Kidney (tissue), 14 donors: ENCODE measurements around the gene GRIK2. TPM values are rescaled to one million over a fixed set of nuclear protein-coding genes. Genes with fewer than 3 reads are reported as not detected.

Source experiments
- DNase-seq, 5 donors: peaks; one replicate each; pipeline ENCODE4 v3.0.0-alpha.2; 2013 to 2020
- FAIRE-seq: peaks from 2 replicates; lab custom pipeline; 2012; peaks lifted over from hg19 to GRCh38; lab: Jason Lieb, UNC
- H3K27ac ChIP-seq, 2 donors: one replicate each; pipeline ENCODE4 v1.7.0; 2013; ENCODE audit warnings: low read depth in 2 of 2, low read length in 2 of 2, inconsistent platforms in 1 of 2
- H3K27me3 ChIP-seq: one replicate; pipeline ENCODE4 v1.7.1; 2013; ENCODE audit warnings: low read length, inconsistent platforms; ENCODE audit not compliant: control insufficient read depth, insufficient read depth
- H3K36me3 ChIP-seq, 3 donors: one replicate each; pipeline versions ENCODE4 v1.7.0 to v1.7.1; 2013; ENCODE audit warnings: low read length in 3 of 3, control low read depth in 1 of 3, inconsistent platforms in 1 of 3; ENCODE audit not compliant: insufficient read depth in 3 of 3, control insufficient read depth in 2 of 3
- H3K4me1 ChIP-seq, 3 donors: one replicate each; pipeline versions ENCODE4 v1.7.0 to v1.7.1; 2013; ENCODE audit warnings: low read length in 3 of 3, inconsistent platforms in 1 of 3, low read depth in 1 of 3; ENCODE audit not compliant: control insufficient read depth in 2 of 3, insufficient read depth in 2 of 3
- H3K4me3 ChIP-seq, 3 donors: one replicate each; pipeline versions ENCODE4 v1.7.0 to v1.8.1; 2013; ENCODE audit warnings: low read length in 3 of 3, control low read depth in 1 of 3, inconsistent platforms in 1 of 3
- H3K9ac ChIP-seq, 3 donors: one replicate each; pipeline versions ENCODE4 v1.7.0 to v1.7.1; 2013; ENCODE audit warnings: low read length in 3 of 3, control low read depth in 1 of 3, inconsistent platforms in 1 of 3
- H3K9me3 ChIP-seq, 3 donors: one replicate each; pipeline versions ENCODE4 v1.7.0 to v1.7.1; 2013; ENCODE audit warnings: low read length in 3 of 3, control low read depth in 1 of 3, inconsistent platforms in 1 of 3; ENCODE audit not compliant: control insufficient read depth in 2 of 3, insufficient read depth in 1 of 3
- CTCF ChIP-seq: IDR thresholded peaks from 3 replicates; pipeline ENCODE4 v1.5.1; 2012; ENCODE audit warnings: mild to moderate bottlenecking, moderate library complexity, borderline replicate concordance; ENCODE audit not compliant: insufficient read depth; ENCODE audit errors: extremely low read depth
- intact Hi-C: fragments of 100-400 bp; cut with DNase I; formaldehyde crosslinking; loops from one replicate; pipeline ENCODE4 v1.11.1; 2022
- polyA plus RNA-seq: library from polyadenylated mRNA; stranded (reverse); fragments of 350-450 nt; fragmentation: Illumina TruSeq; extraction: RNeasy Lipid Tissue Mini Kit (QIAGEN cat#74804); gene quantifications from one replicate; pipeline ENCODE4 v1.2.3, GENCODE V29; 2014; ENCODE audit warnings: low read depth, low replicate concordance; ENCODE audit not compliant: insufficient read depth
- total RNA-seq: library from RNA; stranded (reverse); fragmentation: NEBNext Ultra II Directional; extraction: Animal tissue kit (Norgen Biotek cat#: 25700); gene quantifications from one replicate; pipeline ENCODE4 v1.2.1, GENCODE V29; 2021
- donor health status: control.
- donor health status: control.
- donor health status: control.
- donor health status: control.
- donor health status: control.
- donor health status: DM: yes; HTN: yes; CAD: no.
- donor health status: Normal renal cell carcinoma (clear cell type).

Gene GRIK2
- total and polyA plus RNA-seq, 2 donors from 2014 or later, result 0.82 to 1.4 TPM

- no peak for FAIRE-seq
- H3K9ac ChIP-seq, result no peak overlapping the region
- H3K9me3 ChIP-seq, result no peaks in the 10 kb centered on the region
- no peak for DNase-seq
- H3K36me3 ChIP-seq, result no peaks in the 10 kb centered on the region
- H3K27ac ChIP-seq, result no peak overlapping the region
- H3K4me3 ChIP-seq, result no peak overlapping the region
- no peaks in the 10 kb centered on the region for H3K4me1 ChIP-seq
- TF ChIP-seq CTCF, result no peak
- H3K27me3 ChIP-seq, result no peaks in the 10 kb centered on the region
- intact Hi-C loops, result no loop called here
Observed at GRCh38 chr6:101879782-101880181, 486.3 kb downstream of the GRIK2 start.

- DNase-seq (no peak), FAIRE-seq (no peak)
- H3K36me3 ChIP-seq, result no peaks in the 10 kb centered on the region
- H3K4me3 ChIP-seq, result no peak overlapping the region
- H3K9me3 ChIP-seq, result no peaks in the 10 kb centered on the region
- H3K4me1 ChIP-seq, result no peaks in the 10 kb centered on the region
- TF ChIP-seq CTCF, result no peak
- intact Hi-C loops, result no loop called here
- no peak overlapping the region for H3K27ac ChIP-seq
- H3K27me3 ChIP-seq, result no peaks in the 10 kb centered on the region
- H3K9ac ChIP-seq, result no peak overlapping the region
Observed at GRCh38 chr6:101883505-101883904, 490.0 kb downstream of the GRIK2 start.

- intact Hi-C loops, result no loop called here
- H3K9ac ChIP-seq, result no peak overlapping the region
- TF ChIP-seq CTCF, result no peak
- H3K36me3 ChIP-seq, result no peaks in the 10 kb centered on the region
- H3K4me3 ChIP-seq, result no peak overlapping the region
- no peak overlapping the region for H3K27ac ChIP-seq
- no peaks in the 10 kb centered on the region for H3K4me1 ChIP-seq
- no peak for DNase-seq
- H3K27me3 ChIP-seq, result no peaks in the 10 kb centered on the region
- FAIRE-seq, result no peak
- H3K9me3 ChIP-seq, result no peaks in the 10 kb centered on the region
Observed at GRCh38 chr6:101887532-101887931, 494.0 kb downstream of the GRIK2 start.

- intact Hi-C loops, result no loop called here
- no peak overlapping the region for H3K27ac ChIP-seq
- H3K4me3 ChIP-seq, result no peak overlapping the region
- TF ChIP-seq CTCF, result no peak
- no peak overlapping the region for H3K9ac ChIP-seq
- H3K36me3 ChIP-seq, result no peaks in the 10 kb centered on the region
- FAIRE-seq (peak; percentile 25), DNase-seq (no peak)
- H3K27me3 ChIP-seq, result no peaks in the 10 kb centered on the region
- H3K4me1 ChIP-seq, result no peaks in the 10 kb centered on the region
- no peaks in the 10 kb centered on the region for H3K9me3 ChIP-seq
Observed at GRCh38 chr6:101907356-101908217, 514.1 kb downstream of the GRIK2 start.
